OCI-LY1 (cell line): ENCODE measurements around the gene ITPK1.

Source experiments
- H2AFZ ChIP-seq: fragments of 200-600 bp; sonication (generic), shearing (Covaris generic); 2 replicates; pipeline ENCODE4 v1.6.0; 2014; ENCODE audit warnings: antibody characterized with exemption, mild to moderate bottlenecking, low read length
- H3F3A ChIP-seq: fragments of 200-600 bp; sonication (generic), shearing (Covaris generic); 2 replicates; pipeline ENCODE4 v1.6.0; 2014; ENCODE audit warnings: mild to moderate bottlenecking, antibody characterized with exemption, low read length, moderate library complexity; ENCODE audit not compliant: insufficient read depth
- H3K27ac ChIP-seq: fragments of 200-600 bp; sonication (generic); 2 replicates; pipeline ENCODE4 v1.5.1; 2014; ENCODE audit warnings: low read length, mixed run types, mild to moderate bottlenecking, low read depth; ENCODE audit not compliant: poor library complexity, severe bottlenecking
- H3K27me3 ChIP-seq: fragments of 200-600 bp; sonication (generic); 2 replicates; pipeline ENCODE4 v1.6.0; 2014; ENCODE audit warnings: antibody characterized with exemption, mild to moderate bottlenecking, low read length, moderate library complexity; ENCODE audit not compliant: insufficient read depth
- H3K36me3 ChIP-seq: fragments of 200-600 bp; sonication (generic); 2 replicates; pipeline ENCODE4 v1.6.1; 2014; ENCODE audit warnings: mild to moderate bottlenecking, antibody characterized with exemption, low read length, moderate library complexity, mixed read lengths; ENCODE audit not compliant: insufficient read depth
- H3K4me1 ChIP-seq: fragments of 200-600 bp; sonication (generic); 2 replicates; pipeline ENCODE4 v1.5.1; 2014; ENCODE audit warnings: mild to moderate bottlenecking, low read length, moderate library complexity; ENCODE audit not compliant: insufficient read depth, severe bottlenecking
- H3K4me2 ChIP-seq: fragments of 200-600 bp; sonication (generic), shearing (Covaris generic); 2 replicates; pipeline ENCODE4 v1.6.1; 2014; ENCODE audit warnings: low read length
- H3K4me3 ChIP-seq: fragments of 200-600 bp; sonication (generic); 2 replicates; pipeline ENCODE4 v1.5.1; 2014; ENCODE audit warnings: low read length, low read depth, mild to moderate bottlenecking, mixed read lengths; ENCODE audit not compliant: poor library complexity, severe bottlenecking
- H3K79me2 ChIP-seq: fragments of 200-600 bp; shearing (Covaris generic); 2 replicates; pipeline ENCODE4 v1.6.1; 2016; ENCODE audit warnings: mixed run types, low read length, mixed read lengths; ENCODE audit not compliant: insufficient read depth
- H3K9ac ChIP-seq: fragments of 200-600 bp; sonication (generic), shearing (Covaris generic); 2 replicates; pipeline ENCODE4 v1.6.1; 2014; ENCODE audit warnings: mild to moderate bottlenecking, low read length, mixed read lengths
- H3K9me2 ChIP-seq: fragments of 200-600 bp; sonication (generic), shearing (Covaris generic); 2 replicates; pipeline ENCODE4 v1.6.1; 2014; ENCODE audit warnings: low read depth, mild to moderate bottlenecking, low read length, mixed read lengths
- H3K9me3 ChIP-seq: fragments of 200-600 bp; shearing (Covaris generic); 2 replicates; pipeline ENCODE4 v1.6.1; 2014; ENCODE audit warnings: low read length, mixed read lengths
- H4K20me1 ChIP-seq: fragments of 200-600 bp; sonication (generic), shearing (Covaris generic); 2 replicates; pipeline ENCODE4 v1.6.0; 2016; ENCODE audit warnings: mild to moderate bottlenecking, low read length; ENCODE audit not compliant: insufficient read depth
- EZH2 ChIP-seq: fragments of 200-600 bp; sonication (generic), shearing (Covaris generic); IDR thresholded peaks from 2 replicates; pipeline ENCODE4 v1.8.0; 2017; ENCODE audit warnings: borderline replicate concordance, mixed run types, mild to moderate bottlenecking, antibody characterized with exemption, low read length, moderate library complexity, mixed read lengths
- TF ChIP-seq, protein P1 (sequence below): fragments of 200-600 bp; sonication (generic), shearing (Covaris generic); IDR thresholded peaks from 2 replicates; pipeline ENCODE4 v1.5.1; 2017; ENCODE audit warnings: mild to moderate bottlenecking, antibody characterized with exemption, low read length, moderate library complexity, mixed read lengths

ITPK1 gene

DNA sequence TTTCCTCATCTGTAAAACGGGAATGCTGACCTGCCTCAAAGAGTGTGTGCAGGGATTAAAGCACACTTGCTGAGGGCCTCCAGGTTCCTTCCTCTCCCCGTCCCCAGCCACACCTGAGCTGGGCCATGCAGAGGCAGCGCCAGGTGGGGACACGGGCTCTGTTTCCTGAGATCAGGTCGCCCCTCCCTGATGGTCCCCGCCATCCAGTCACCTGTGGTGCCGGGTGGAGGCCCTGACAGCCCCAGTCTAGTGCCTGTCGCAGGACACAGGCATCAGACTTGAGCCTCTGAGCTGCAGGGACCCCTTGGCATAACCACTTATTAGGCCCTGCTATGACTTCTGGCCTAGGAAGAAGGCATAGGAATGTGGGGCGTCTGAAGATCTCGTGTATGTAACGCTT lies 180.3 kb downstream of the ITPK1 start:
- Histone ChIP-seq H3K27me3 (no peaks in the 10 kb centered on the region; the same call in 1 of the 2 replicates), H3K4me3 (no peak overlapping the region), H3K9me2 (no peaks in the 10 kb centered on the region), H4K20me1 (no peaks in the 10 kb centered on the region), H3F3A (no peaks in the 10 kb centered on the region), H3K9me3 (no peaks in the 10 kb centered on the region), H3K4me1 (no peaks in the 10 kb centered on the region), H3K36me3 (no peaks in the 10 kb centered on the region), H3K79me2 (no peaks in the 10 kb centered on the region), H3K27ac (no peak overlapping the region), H3K4me2 (no peak overlapping the region), H2AFZ (no peak overlapping the region), H3K9ac (no peak overlapping the region)
- no peak for TF ChIP-seq EZH2
- TF ChIP-seq, protein P1, sequence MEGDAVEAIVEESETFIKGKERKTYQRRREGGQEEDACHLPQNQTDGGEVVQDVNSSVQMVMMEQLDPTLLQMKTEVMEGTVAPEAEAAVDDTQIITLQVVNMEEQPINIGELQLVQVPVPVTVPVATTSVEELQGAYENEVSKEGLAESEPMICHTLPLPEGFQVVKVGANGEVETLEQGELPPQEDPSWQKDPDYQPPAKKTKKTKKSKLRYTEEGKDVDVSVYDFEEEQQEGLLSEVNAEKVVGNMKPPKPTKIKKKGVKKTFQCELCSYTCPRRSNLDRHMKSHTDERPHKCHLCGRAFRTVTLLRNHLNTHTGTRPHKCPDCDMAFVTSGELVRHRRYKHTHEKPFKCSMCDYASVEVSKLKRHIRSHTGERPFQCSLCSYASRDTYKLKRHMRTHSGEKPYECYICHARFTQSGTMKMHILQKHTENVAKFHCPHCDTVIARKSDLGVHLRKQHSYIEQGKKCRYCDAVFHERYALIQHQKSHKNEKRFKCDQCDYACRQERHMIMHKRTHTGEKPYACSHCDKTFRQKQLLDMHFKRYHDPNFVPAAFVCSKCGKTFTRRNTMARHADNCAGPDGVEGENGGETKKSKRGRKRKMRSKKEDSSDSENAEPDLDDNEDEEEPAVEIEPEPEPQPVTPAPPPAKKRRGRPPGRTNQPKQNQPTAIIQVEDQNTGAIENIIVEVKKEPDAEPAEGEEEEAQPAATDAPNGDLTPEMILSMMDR: no peak

- H3K27ac ChIP-seq: no peak overlapping the region
- no peak overlapping the region for H3K9ac ChIP-seq
- TF ChIP-seq, protein P1: no peak
- TF ChIP-seq EZH2: no peak
- no peaks in the 10 kb centered on the region for H3K9me3 ChIP-seq
- no peak overlapping the region for H2AFZ ChIP-seq
- no peaks in the 10 kb centered on the region for H3K9me2 ChIP-seq
- H3K27me3 ChIP-seq: no peaks in the 10 kb centered on the region; the same call in 1 of the 2 replicates
- H3K4me1 ChIP-seq: no peaks in the 10 kb centered on the region
- no peaks in the 10 kb centered on the region for H3K36me3 ChIP-seq
- H3K4me3 ChIP-seq: no peak overlapping the region
- H3K4me2 ChIP-seq: no peak overlapping the region
- no peaks in the 10 kb centered on the region for H3F3A ChIP-seq
- no peaks in the 10 kb centered on the region for H3K79me2 ChIP-seq
- H4K20me1 ChIP-seq: no peaks in the 10 kb centered on the region
Observed at GRCh38 chr14:92934196-92935085, 181.3 kb downstream of the ITPK1 start.

DNA sequence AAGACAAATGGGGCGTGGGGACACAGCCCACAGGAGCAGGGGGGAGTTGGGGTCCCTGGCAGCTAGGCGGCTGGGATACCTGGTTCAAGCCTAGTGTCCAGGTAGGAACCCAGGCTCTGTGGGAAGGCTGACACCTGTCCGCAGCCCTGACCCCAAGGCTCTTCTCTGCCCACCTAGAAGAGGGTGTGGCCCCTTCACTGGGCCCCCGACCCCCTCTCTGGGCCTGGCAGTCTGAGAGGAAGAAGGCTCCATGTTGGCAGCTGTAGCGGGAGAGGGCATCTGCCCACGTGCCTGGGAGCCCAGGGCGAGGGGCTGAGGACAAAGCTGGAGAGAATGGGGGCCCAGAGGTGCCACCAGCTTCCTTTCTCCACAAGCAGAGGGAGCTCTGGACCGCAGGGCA lies 182.2 kb downstream of the ITPK1 start:
- no peaks in the 10 kb centered on the region for H3F3A ChIP-seq
- no peaks in the 10 kb centered on the region for H3K9me3 ChIP-seq
- no peaks in the 10 kb centered on the region; the same call in 1 of the 2 replicates for H3K27me3 ChIP-seq
- H3K4me3 ChIP-seq: no peak overlapping the region
- H3K36me3 ChIP-seq: no peaks in the 10 kb centered on the region
- TF ChIP-seq, protein P1: no peak
- TF ChIP-seq EZH2: no peak
- no peak overlapping the region for H2AFZ ChIP-seq
- H3K4me2 ChIP-seq: no peak overlapping the region
- H3K9ac ChIP-seq: no peak overlapping the region
- no peaks in the 10 kb centered on the region for H3K79me2 ChIP-seq
- no peaks in the 10 kb centered on the region for H3K9me2 ChIP-seq
- H4K20me1 ChIP-seq: no peaks in the 10 kb centered on the region
- H3K4me1 ChIP-seq: no peaks in the 10 kb centered on the region
- no peak overlapping the region for H3K27ac ChIP-seq
